Stomach (tissue), 9 donors: ENCODE data around the gene SMAD4. TPM values are rescaled to one million over a fixed set of nuclear protein-coding genes. Genes with fewer than 3 reads are reported as not detected.

ENCODE experiments used
- DNase-seq, 2 donors: peaks; one replicate each; pipeline versions ENCODE4 v3.0.0 to v3.0.0-alpha.2; 2013 to 2019
- H3K27ac ChIP-seq, 5 donors: fragments of 200-600 bp in 4 of 5; sonication (generic) in 4 of 5; one replicate each; pipeline ENCODE4 v1.5.1; 2013 to 2019; ENCODE audit warnings: mild to moderate bottlenecking in 1 of 5, moderate library complexity in 1 of 5
- H3K27me3 ChIP-seq, 3 donors: fragments of 200-600 bp; sonication (generic); one replicate each; pipeline ENCODE4 v1.5.1; 2017 to 2019; ENCODE audit warnings: mixed run types in 1 of 3
- H3K36me3 ChIP-seq, 4 donors: fragments of 200-600 bp; sonication (generic); 1 replicate in 3 of 4; 2 replicates in 1 of 4; pipeline ENCODE4 v1.5.1; 2016 to 2019
- H3K4me1 ChIP-seq, 4 donors: fragments of 200-600 bp; sonication (generic); one replicate each; pipeline ENCODE4 v1.5.1; 2016 to 2019
- H3K4me3 ChIP-seq, 4 donors: fragments of 200-600 bp; sonication (generic) in 3 of 4; one replicate each; pipeline ENCODE4 v1.5.1; 2016 to 2019; ENCODE audit warnings: mild to moderate bottlenecking in 1 of 4
- H3K9me3 ChIP-seq, 4 donors: fragments of 200-600 bp; sonication (generic); one replicate each; pipeline ENCODE4 v1.5.1; 2016 to 2019
- EP300 ChIP-seq: sonication (generic); formaldehyde crosslinking; IDR thresholded peaks from one replicate; pipeline ENCODE4 v1.6.1; 2017; ENCODE audit warnings: antibody characterized with exemption
- POLR2A ChIP-seq, 4 donors: fragments of 450-650 bp; IDR thresholded peaks; one replicate each; pipeline ENCODE4 v1.6.1; 2016; ENCODE audit warnings: antibody characterized with exemption in 4 of 4, control low read depth in 2 of 4, mild to moderate bottlenecking in 1 of 4, moderate library complexity in 1 of 4
- POLR2AphosphoS5 ChIP-seq, 3 donors: sonication (generic); formaldehyde crosslinking; IDR thresholded peaks; one replicate each; pipeline ENCODE4 v1.6.1; 2016; ENCODE audit warnings: antibody characterized with exemption in 3 of 3
- WGBS, 5 donors: extraction: QIAGEN DNeasy Blood & Tissue Kit in 3 of 5; methylation state at CpG; one replicate each; pipeline versions ENCODE4 v1.1.5 to v1.1.7; 2013 to 2018; 5-methylcytosine and 5-hydroxymethylcytosine counted together
- intact Hi-C: fragments of 100-400 bp; cut with DNase I; formaldehyde crosslinking; loops from one replicate; pipeline ENCODE4 v1.15.1; 2023; ENCODE audit warnings: low total_unique reads
- polyA plus RNA-seq, 3 donors: library from polyadenylated mRNA; stranded (reverse); fragments of 200-250 nt; gene quantifications; one replicate each; pipeline ENCODE4 v1.2.3, GENCODE V29; 2013
- total RNA-seq, 5 donors: library from RNA; depleted of rRNA; stranded (reverse); fragments of >200 nt; gene quantifications; one replicate each; pipeline versions ENCODE4 v1.1.0 to v1.2.3, GENCODE V29; 2014 to 2016
- TF ChIP-seq, protein P1 (sequence below), 7 experiments: fragments of 450-650 bp in 4 of 7; fragments of 200-600 bp in 3 of 7; sonication (generic) in 3 of 7; IDR thresholded peaks; one replicate each; pipeline ENCODE4 v1.5.1; 2016 to 2019; ENCODE audit warnings: antibody characterized with exemption in 7 of 7, control low read depth in 2 of 7, mild to moderate bottlenecking in 1 of 7
- donor health status: healthy with polysubstance abuse.
- donor health status: Bipolar disorder and iron deficiency.
- donor health status: healthy.

Gene SMAD4
- total and polyA plus RNA-seq, 8 donors, result 10.4 to 184 (median 68.1) TPM

GRCh38 chr18:51132256-51132935 lies 102.4 kb downstream of the SMAD4 start:
- no peak overlapping the region for H3K4me3 ChIP-seq
- no peaks in the 10 kb centered on the region for H3K9me3 ChIP-seq
- peak in 1 of 2 donors; percentile 11 for DNase-seq
- no peaks in the 10 kb centered on the region for H3K36me3 ChIP-seq
- H3K27me3 ChIP-seq, result no peaks in the 10 kb centered on the region
- intact Hi-C loops, result no loop called here
- no peak overlapping the region for H3K27ac ChIP-seq
- WGBS, 5 donors, result 55 to 74% (median 62%) methylated on average over 6 of the region's 6 CpGs
- no peaks in the 10 kb centered on the region for H3K4me1 ChIP-seq
- TF ChIP-seq EP300, result no peak
- TF ChIP-seq POLR2A (IDR thresholded peaks at IDR 0.05), result no peak
- TF ChIP-seq, protein P1, sequence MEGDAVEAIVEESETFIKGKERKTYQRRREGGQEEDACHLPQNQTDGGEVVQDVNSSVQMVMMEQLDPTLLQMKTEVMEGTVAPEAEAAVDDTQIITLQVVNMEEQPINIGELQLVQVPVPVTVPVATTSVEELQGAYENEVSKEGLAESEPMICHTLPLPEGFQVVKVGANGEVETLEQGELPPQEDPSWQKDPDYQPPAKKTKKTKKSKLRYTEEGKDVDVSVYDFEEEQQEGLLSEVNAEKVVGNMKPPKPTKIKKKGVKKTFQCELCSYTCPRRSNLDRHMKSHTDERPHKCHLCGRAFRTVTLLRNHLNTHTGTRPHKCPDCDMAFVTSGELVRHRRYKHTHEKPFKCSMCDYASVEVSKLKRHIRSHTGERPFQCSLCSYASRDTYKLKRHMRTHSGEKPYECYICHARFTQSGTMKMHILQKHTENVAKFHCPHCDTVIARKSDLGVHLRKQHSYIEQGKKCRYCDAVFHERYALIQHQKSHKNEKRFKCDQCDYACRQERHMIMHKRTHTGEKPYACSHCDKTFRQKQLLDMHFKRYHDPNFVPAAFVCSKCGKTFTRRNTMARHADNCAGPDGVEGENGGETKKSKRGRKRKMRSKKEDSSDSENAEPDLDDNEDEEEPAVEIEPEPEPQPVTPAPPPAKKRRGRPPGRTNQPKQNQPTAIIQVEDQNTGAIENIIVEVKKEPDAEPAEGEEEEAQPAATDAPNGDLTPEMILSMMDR (IDR thresholded peaks at IDR 0.05), result no peak
- no peak for TF ChIP-seq POLR2AphosphoS5 (IDR thresholded peaks at IDR 0.05)

- intact Hi-C loops, result no loop called here
- no peak for TF ChIP-seq EP300
- TF ChIP-seq, protein P1 (IDR thresholded peaks at IDR 0.05), result no peak
- no peak overlapping the region for H3K4me3 ChIP-seq
- no peak overlapping the region for H3K27ac ChIP-seq
- H3K36me3 ChIP-seq, result no peaks in the 10 kb centered on the region
- H3K4me1 ChIP-seq, result no peaks in the 10 kb centered on the region
- H3K27me3 ChIP-seq, result no peaks in the 10 kb centered on the region
- WGBS, 5 donors, result 51 to 71% (median 61%) methylated on average over 12 of the region's 12 CpGs
- no peak for DNase-seq
- no peaks in the 10 kb centered on the region for H3K9me3 ChIP-seq
Measured at GRCh38 chr18:51133580-51134160, 103.7 kb downstream of the SMAD4 start.

Other genes starting within 250 kb of the SMAD4 start
- gene MRO, start 210.2 kb upstream of the SMAD4 start, total RNA-seq, result 1 to 10 TPM in 2 of 5 donors, under 1 TPM in 1, not detected in 2; 0.45 to 2.0 (median 1.3) TPM
- 1 to 10 TPM in 1 of 3 donors, under 1 TPM in 1, not detected in 1; 0.13 to 1.8 TPM for gene MRO, start 210.2 kb upstream of the SMAD4 start, polyA plus RNA-seq
- gene ME2, start 151.1 kb upstream of the SMAD4 start, total RNA-seq, result 100 to 1,000 TPM in 1 of 5 donors, 10 to 100 TPM in 4; 32.7 to 100 (median 84.9) TPM
- 10 to 100 TPM; 16.6 to 40.6 (median 29.8) TPM for gene ME2, start 151.1 kb upstream of the SMAD4 start, polyA plus RNA-seq
- 10 to 100 TPM in 2 of 5 donors, 1 to 10 TPM in 2, under 1 TPM in 1; 0.87 to 22.8 (median 3.9) TPM for gene ELAC1, start 62.2 kb upstream of the SMAD4 start, total RNA-seq
- 1 to 10 TPM; 4.9 to 8.7 (median 7.8) TPM for gene ELAC1, start 62.2 kb upstream of the SMAD4 start, polyA plus RNA-seq
- 10 to 100 TPM; 13.4 to 45.2 (median 30.7) TPM for gene MEX3C, start 167.5 kb downstream of the SMAD4 start, total RNA-seq
- gene MEX3C, start 167.5 kb downstream of the SMAD4 start, polyA plus RNA-seq, result 10 to 100 TPM in 2 of 3 donors, 1 to 10 TPM in 1; 7.2 to 15.3 (median 11.0) TPM